OCI-LY3 (cell line): Measurements from ENCODE around the gene SUN5.

Experiments
- EZH2phosphoT487 ChIP-seq: fragments of 200-600 bp; shearing (Covaris generic); IDR thresholded peaks from 2 replicates; pipeline ENCODE4 v1.6.1; 2018; ENCODE audit warnings: antibody characterized with exemption, mixed run types, low read depth
- TF ChIP-seq, protein P1 (sequence below): fragments of 200-600, 300-600 bp; sonication (generic); IDR thresholded peaks from 2 replicates; pipeline ENCODE4 v1.5.1; 2014; ENCODE audit warnings: antibody characterized with exemption, low read length, low read depth

DNA sequence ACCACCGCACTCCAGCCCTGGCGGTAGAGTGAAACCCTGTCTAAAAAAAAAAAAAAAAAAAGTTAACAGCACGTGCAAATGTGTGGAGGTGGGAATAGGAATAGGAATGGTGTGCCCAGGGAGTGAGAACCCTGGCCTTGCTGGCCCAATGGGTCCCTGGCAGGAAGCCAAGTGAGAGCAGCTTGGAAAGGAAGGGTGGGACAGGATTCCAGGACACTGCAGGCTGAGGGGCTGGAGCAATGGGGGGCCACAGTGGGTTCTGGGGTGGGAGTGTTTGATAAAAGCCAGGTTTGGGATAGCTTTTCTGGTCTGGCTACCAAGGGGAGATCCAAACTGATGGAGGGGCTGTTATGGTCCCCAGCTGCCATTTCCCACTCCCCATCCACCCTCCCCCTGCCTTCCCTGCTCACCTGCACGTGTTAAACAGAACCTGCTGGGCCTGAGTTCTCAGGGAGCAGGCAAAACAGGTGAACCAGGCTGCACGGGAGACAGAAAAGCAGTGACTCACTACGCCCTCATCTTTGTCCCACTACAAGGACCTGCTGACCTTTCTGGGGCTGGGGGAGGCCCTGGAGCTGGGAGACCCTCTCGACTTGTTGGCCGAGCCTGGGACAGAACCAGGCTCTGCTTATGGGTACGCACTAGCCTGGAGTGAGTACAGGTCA lies 3.3 kb downstream of the SUN5 start:
- TF ChIP-seq, protein P1, sequence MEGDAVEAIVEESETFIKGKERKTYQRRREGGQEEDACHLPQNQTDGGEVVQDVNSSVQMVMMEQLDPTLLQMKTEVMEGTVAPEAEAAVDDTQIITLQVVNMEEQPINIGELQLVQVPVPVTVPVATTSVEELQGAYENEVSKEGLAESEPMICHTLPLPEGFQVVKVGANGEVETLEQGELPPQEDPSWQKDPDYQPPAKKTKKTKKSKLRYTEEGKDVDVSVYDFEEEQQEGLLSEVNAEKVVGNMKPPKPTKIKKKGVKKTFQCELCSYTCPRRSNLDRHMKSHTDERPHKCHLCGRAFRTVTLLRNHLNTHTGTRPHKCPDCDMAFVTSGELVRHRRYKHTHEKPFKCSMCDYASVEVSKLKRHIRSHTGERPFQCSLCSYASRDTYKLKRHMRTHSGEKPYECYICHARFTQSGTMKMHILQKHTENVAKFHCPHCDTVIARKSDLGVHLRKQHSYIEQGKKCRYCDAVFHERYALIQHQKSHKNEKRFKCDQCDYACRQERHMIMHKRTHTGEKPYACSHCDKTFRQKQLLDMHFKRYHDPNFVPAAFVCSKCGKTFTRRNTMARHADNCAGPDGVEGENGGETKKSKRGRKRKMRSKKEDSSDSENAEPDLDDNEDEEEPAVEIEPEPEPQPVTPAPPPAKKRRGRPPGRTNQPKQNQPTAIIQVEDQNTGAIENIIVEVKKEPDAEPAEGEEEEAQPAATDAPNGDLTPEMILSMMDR = no peak
- no peak for TF ChIP-seq EZH2phosphoT487
